Mesothelial cell of epicardium (in vitro differentiated cells): ENCODE measurements around the gene CREBL2. TPM values are rescaled to one million over a fixed set of nuclear protein-coding genes. Genes with fewer than 3 reads are reported as not detected.
"Not testable (repeated sequence)": the region's sequence is repeated elsewhere in the genome, so short reads cannot be mapped to it uniquely, and the experiment has no call there.

Experiments
- DNase-seq, 2 experiments: peaks; one replicate each; pipeline ENCODE4 v3.0.0; 2021; ENCODE audit warnings: low spot score in 2 of 2; ENCODE audit not compliant: unreplicated experiment in 2 of 2
- H3K27ac Mint-ChIP-seq: 2 replicates; pipeline ENCODE4 v1.8.0; 2021; ENCODE audit warnings: mixed read lengths
- H3K27me3 Mint-ChIP-seq: 2 replicates; pipeline ENCODE4 v1.8.0; 2021; ENCODE audit warnings: low read depth, mixed read lengths
- H3K36me3 Mint-ChIP-seq: 2 replicates; pipeline ENCODE4 v1.8.0; 2021; ENCODE audit warnings: mixed read lengths
- H3K4me1 Mint-ChIP-seq: 2 replicates; pipeline ENCODE4 v1.8.0; 2021; ENCODE audit warnings: mixed read lengths
- H3K4me3 Mint-ChIP-seq: 2 replicates; pipeline ENCODE4 v1.8.0; 2021; ENCODE audit warnings: mild to moderate bottlenecking, moderate library complexity, mixed read lengths
- H3K9me3 Mint-ChIP-seq: 2 replicates; pipeline ENCODE4 v1.8.0; 2021; ENCODE audit warnings: mixed read lengths
- total RNA-seq: library from RNA; stranded (reverse); gene quantifications from 3 replicates; pipeline ENCODE4 v1.2.1, GENCODE V29; 2021
- TF ChIP-seq, protein P1 (sequence below): fragments of 200-600 bp; sonication (generic); IDR thresholded peaks from one replicate; pipeline ENCODE4 v1.5.0; 2021; ENCODE audit warnings: antibody characterized with exemption; ENCODE audit not compliant: unreplicated experiment

CREBL2 gene
- total RNA-seq, 1 donor from 2014 or later, result 8.0 TPM

DNA sequence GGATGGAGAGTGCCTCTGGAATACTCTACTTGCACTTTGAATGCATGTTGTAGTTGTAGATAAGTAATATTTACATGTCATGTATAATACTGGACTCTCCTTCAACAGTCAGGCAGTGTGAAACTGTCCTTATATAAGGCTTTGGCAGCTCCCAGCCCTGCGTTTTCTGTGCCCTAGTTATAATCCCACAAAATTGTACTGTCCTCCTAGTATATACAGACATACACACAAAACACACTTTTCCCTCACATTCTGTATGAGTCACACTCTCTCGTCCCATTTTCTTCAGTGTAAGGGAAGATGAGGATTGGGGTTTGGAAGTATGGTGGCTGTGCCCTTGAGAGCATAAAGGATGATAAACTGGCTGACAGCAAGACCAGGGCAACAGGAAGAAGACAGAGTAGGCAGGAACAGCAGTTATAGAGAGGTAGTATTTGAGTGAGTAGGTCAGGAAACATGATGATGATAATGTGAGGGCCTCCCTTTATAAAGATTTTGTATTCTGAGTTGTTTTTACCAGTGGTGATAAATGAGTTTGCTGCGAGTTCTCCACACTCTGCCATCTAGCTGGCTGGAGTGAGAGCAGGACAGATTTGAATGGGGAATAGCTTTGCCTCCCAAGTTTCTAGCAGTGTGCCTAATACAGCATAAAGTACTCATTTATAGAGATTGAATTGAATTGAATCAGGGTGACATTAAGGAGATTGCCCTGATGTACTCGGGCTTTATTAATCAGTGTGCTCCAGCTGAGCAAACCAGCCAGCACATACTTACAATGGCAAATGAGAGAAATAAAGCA, 5.0 kb downstream of the CREBL2 start:
- DNase-seq, result no peak
- H3K4me1 Mint-ChIP-seq, result peaks cover 18% of the 10 kb centered on the region
- H3K9me3 Mint-ChIP-seq, result no peaks in the 10 kb centered on the region
- no peaks in the 10 kb centered on the region for H3K27me3 Mint-ChIP-seq
- TF ChIP-seq, protein P1, sequence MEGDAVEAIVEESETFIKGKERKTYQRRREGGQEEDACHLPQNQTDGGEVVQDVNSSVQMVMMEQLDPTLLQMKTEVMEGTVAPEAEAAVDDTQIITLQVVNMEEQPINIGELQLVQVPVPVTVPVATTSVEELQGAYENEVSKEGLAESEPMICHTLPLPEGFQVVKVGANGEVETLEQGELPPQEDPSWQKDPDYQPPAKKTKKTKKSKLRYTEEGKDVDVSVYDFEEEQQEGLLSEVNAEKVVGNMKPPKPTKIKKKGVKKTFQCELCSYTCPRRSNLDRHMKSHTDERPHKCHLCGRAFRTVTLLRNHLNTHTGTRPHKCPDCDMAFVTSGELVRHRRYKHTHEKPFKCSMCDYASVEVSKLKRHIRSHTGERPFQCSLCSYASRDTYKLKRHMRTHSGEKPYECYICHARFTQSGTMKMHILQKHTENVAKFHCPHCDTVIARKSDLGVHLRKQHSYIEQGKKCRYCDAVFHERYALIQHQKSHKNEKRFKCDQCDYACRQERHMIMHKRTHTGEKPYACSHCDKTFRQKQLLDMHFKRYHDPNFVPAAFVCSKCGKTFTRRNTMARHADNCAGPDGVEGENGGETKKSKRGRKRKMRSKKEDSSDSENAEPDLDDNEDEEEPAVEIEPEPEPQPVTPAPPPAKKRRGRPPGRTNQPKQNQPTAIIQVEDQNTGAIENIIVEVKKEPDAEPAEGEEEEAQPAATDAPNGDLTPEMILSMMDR, result no peak
- no peak overlapping the region for H3K4me3 Mint-ChIP-seq
- peaks cover 16% of the 10 kb centered on the region for H3K36me3 Mint-ChIP-seq
- H3K27ac Mint-ChIP-seq, result peak overlapping the region; percentile 8

DNA sequence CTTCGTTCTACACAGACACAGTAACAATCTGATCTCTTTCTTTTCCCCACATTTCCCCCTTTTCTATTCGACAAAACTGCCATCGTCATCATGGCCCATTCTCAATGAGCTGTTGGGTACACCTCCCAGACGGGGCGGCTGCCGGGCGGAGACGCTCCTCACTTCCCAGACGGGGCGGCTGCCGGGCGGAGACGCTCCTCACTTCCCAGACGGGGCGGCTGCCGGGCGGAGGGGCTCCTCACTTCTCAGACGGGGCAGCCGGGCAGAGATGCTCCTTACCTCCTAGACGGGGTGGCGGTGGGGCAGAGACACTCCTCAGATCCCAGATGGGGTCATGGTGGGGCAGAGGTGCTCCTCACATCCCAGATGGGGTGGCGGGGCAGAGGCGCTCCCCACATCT, 6.4 kb downstream of the CREBL2 start:
- not testable (repeated sequence) for H3K27me3 Mint-ChIP-seq, H3K4me3 Mint-ChIP-seq, H3K27ac Mint-ChIP-seq, DNase-seq, H3K9me3 Mint-ChIP-seq
- Mint-ChIP-seq H3K36me3 (peaks cover 16% of the 10 kb centered on the region), H3K4me1 (peaks cover 21% of the 10 kb centered on the region)

- no peak overlapping the region for H3K4me3 Mint-ChIP-seq
- peaks cover 30% of the 10 kb centered on the region for H3K36me3 Mint-ChIP-seq
- DNase-seq, result no peak
- no peak overlapping the region for H3K27ac Mint-ChIP-seq
- H3K9me3 Mint-ChIP-seq, result peaks cover 7% of the 10 kb centered on the region
- no peaks in the 10 kb centered on the region for H3K27me3 Mint-ChIP-seq
- H3K4me1 Mint-ChIP-seq, result peaks cover 19% of the 10 kb centered on the region
- TF ChIP-seq, protein P1, result no peak
Observed at GRCh38 chr12:12620730-12621315, 9.1 kb downstream of the CREBL2 start.

GRCh38 chr12:12622418-12622817, 10.7 kb downstream of the CREBL2 start:
- Mint-ChIP-seq H3K4me3 (no peak overlapping the region), H3K36me3 (peaks cover 26% of the 10 kb centered on the region), H3K4me1 (peaks cover 14% of the 10 kb centered on the region), H3K27me3 (no peaks in the 10 kb centered on the region), H3K27ac (peak overlapping the region; percentile 57), H3K9me3 (peaks cover 7% of the 10 kb centered on the region)
- TF ChIP-seq, protein P1, result no peak
- DNase-seq, result no peak

DNA sequence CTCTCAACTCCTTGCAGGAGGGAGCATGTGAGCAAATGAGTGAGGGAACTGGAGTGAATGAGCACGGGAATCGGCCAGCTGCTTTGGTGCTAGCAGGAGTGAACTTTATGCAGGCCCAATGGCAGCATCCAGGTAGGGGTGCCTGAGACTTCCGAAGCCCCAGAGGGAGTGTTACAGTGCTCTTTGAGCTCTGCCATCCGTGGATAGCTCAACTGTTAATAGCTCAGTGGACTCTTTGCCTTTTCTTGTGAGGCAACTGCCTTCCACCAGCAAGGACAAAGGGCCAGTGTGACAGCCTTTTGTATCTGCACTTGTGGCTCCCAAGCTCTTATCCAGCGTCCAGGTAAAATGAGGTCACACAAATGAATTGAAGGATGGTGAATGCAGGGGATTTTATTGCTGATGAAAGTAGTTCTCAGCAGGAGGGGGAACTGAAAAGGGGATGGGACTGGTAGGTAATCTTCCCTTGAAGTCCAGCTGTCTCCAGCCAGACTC, 12.9 kb downstream of the CREBL2 start:
- no peak for DNase-seq
- TF ChIP-seq, protein P1, result no peak
- Mint-ChIP-seq H3K4me3 (no peak overlapping the region), H3K27ac (no peak overlapping the region), H3K36me3 (peaks cover 24% of the 10 kb centered on the region), H3K27me3 (no peaks in the 10 kb centered on the region), H3K4me1 (peaks cover 14% of the 10 kb centered on the region), H3K9me3 (peaks cover 11% of the 10 kb centered on the region)

DNA sequence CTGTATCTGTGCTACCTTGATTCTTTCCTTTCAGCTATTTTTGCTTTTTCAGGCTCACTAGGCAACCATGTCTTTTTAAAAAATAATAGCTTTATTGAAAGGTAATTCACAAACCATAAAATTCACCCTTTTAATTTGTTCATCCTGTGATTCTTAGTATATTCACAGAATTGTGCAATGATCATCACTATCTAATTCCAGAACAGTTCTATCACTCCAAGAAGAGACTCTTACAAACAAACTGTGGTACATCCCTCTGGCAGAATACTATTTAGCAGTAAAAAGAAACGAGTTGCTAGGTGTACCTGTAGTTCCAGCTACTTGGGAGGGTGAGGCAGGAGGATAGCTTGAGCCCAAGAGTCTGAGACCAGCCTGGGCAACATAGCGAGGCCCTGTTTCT, 14.8 kb downstream of the CREBL2 start:
- Mint-ChIP-seq H3K9me3 (peaks cover 11% of the 10 kb centered on the region), H3K27ac (no peak overlapping the region), H3K27me3 (no peaks in the 10 kb centered on the region), H3K36me3 (peaks cover 14% of the 10 kb centered on the region), H3K4me3 (no peak overlapping the region), H3K4me1 (peaks cover 23% of the 10 kb centered on the region)
- DNase-seq, result no peak
- TF ChIP-seq, protein P1, result no peak
